ENCODE results near the gene PLOD1.
A peak's percentile ranks its signal among the peaks of the same experiment; 100 is the strongest.

Gene PLOD1

DNA sequence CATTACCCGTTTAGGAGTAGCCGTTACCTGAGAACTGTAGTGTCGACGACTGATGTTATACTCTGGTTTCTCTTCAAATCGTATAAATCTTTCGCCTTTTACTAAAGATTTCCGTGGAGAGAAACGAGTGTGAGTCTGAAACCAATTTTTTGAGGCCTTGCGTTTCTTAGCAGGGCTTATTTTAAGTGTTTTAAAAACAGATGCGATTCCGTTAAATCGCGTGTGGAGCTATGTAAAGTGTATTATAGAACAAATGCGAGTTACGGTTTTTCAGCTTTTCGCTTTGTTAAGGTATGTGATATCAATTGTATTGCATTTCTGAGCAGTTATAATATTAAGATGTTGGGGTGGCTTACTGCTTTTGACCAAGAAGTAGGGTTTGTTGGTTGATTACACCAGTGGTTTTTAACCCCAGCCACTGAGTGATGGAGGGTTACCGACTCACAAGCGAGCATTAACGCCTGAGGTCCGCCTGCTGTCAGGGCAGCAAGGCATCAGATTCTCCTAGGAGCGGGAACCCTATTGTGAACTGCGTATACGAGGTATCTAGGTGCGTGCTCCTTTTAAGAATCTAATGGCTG, 26.3 kb upstream of the PLOD1 start (continued):
- no peak for TF ChIP-seq ZNF37A (tag by site-specific recombination; IDR thresholded peaks at IDR 0.05)
- TF ChIP-seq ZNF292 (tag by site-specific recombination; IDR thresholded peaks at IDR 0.05; ENCODE audit: borderline replicate concordance, low read depth), result no peak
- TF ChIP-seq ZNF664 (tag by site-specific recombination; IDR thresholded peaks at IDR 0.05), result no peak
- no peak; the same call in 1 of the 2 replicates for TF ChIP-seq SP3 (tag by site-specific recombination; IDR thresholded peaks at IDR 0.05)
- TF ChIP-seq BCL11A (tag by site-specific recombination; IDR thresholded peaks at IDR 0.05; ENCODE audit: low read depth), result no peak
- TF ChIP-seq ZNF837 (tag by site-specific recombination; IDR thresholded peaks at IDR 0.05), result no peak
- TF ChIP-seq ZNF600 (tag by site-specific recombination; IDR thresholded peaks at IDR 0.05), result peak; percentile 84
- TF ChIP-seq, protein P1, sequence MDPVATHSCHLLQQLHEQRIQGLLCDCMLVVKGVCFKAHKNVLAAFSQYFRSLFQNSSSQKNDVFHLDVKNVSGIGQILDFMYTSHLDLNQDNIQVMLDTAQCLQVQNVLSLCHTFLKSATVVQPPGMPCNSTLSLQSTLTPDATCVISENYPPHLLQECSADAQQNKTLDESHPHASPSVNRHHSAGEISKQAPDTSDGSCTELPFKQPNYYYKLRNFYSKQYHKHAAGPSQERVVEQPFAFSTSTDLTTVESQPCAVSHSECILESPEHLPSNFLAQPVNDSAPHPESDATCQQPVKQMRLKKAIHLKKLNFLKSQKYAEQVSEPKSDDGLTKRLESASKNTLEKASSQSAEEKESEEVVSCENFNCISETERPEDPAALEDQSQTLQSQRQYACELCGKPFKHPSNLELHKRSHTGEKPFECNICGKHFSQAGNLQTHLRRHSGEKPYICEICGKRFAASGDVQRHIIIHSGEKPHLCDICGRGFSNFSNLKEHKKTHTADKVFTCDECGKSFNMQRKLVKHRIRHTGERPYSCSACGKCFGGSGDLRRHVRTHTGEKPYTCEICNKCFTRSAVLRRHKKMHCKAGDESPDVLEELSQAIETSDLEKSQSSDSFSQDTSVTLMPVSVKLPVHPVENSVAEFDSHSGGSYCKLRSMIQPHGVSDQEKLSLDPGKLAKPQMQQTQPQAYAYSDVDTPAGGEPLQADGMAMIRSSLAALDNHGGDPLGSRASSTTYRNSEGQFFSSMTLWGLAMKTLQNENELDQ (tag by site-specific recombination; IDR thresholded peaks at IDR 0.05; ENCODE audit: low read depth), result no peak
- no peak for TF ChIP-seq ZNF510 (tag by site-specific recombination; IDR thresholded peaks at IDR 0.05; ENCODE audit: insufficient replicate concordance)
- TF ChIP-seq ZNF501 (tag by site-specific recombination; IDR thresholded peaks at IDR 0.05), result no peak
- no peak for TF ChIP-seq SCRT1 (tag by site-specific recombination; IDR thresholded peaks at IDR 0.05; ENCODE audit: borderline replicate concordance)
- TF ChIP-seq, protein P2, sequence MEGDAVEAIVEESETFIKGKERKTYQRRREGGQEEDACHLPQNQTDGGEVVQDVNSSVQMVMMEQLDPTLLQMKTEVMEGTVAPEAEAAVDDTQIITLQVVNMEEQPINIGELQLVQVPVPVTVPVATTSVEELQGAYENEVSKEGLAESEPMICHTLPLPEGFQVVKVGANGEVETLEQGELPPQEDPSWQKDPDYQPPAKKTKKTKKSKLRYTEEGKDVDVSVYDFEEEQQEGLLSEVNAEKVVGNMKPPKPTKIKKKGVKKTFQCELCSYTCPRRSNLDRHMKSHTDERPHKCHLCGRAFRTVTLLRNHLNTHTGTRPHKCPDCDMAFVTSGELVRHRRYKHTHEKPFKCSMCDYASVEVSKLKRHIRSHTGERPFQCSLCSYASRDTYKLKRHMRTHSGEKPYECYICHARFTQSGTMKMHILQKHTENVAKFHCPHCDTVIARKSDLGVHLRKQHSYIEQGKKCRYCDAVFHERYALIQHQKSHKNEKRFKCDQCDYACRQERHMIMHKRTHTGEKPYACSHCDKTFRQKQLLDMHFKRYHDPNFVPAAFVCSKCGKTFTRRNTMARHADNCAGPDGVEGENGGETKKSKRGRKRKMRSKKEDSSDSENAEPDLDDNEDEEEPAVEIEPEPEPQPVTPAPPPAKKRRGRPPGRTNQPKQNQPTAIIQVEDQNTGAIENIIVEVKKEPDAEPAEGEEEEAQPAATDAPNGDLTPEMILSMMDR (tag by site-specific recombination; IDR thresholded peaks at IDR 0.05), result no peak
- no peak for TF ChIP-seq ZNF777 (tag by site-specific recombination; IDR thresholded peaks at IDR 0.05; ENCODE audit: borderline replicate concordance)
- TF ChIP-seq ZSCAN16 (tag by site-specific recombination; IDR thresholded peaks at IDR 0.05), result peak; percentile 52; the same call in 1 of the 2 replicates
- TF ChIP-seq, protein P3, sequence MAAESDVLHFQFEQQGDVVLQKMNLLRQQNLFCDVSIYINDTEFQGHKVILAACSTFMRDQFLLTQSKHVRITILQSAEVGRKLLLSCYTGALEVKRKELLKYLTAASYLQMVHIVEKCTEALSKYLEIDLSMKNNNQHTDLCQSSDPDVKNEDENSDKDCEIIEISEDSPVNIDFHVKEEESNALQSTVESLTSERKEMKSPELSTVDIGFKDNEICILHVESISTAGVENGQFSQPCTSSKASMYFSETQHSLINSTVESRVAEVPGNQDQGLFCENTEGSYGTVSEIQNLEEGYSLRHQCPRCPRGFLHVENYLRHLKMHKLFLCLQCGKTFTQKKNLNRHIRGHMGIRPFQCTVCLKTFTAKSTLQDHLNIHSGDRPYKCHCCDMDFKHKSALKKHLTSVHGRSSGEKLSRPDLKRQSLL (tag by site-specific recombination; IDR thresholded peaks at IDR 0.05), result no peak
- TF ChIP-seq, protein P4, sequence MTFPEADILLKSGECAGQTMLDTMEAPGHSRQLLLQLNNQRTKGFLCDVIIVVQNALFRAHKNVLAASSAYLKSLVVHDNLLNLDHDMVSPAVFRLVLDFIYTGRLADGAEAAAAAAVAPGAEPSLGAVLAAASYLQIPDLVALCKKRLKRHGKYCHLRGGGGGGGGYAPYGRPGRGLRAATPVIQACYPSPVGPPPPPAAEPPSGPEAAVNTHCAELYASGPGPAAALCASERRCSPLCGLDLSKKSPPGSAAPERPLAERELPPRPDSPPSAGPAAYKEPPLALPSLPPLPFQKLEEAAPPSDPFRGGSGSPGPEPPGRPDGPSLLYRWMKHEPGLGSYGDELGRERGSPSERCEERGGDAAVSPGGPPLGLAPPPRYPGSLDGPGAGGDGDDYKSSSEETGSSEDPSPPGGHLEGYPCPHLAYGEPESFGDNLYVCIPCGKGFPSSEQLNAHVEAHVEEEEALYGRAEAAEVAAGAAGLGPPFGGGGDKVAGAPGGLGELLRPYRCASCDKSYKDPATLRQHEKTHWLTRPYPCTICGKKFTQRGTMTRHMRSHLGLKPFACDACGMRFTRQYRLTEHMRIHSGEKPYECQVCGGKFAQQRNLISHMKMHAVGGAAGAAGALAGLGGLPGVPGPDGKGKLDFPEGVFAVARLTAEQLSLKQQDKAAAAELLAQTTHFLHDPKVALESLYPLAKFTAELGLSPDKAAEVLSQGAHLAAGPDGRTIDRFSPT (tag by site-specific recombination; IDR thresholded peaks at IDR 0.05), result peak; percentile 63; the same call in 1 of the 2 replicates
- TF ChIP-seq, protein P5, sequence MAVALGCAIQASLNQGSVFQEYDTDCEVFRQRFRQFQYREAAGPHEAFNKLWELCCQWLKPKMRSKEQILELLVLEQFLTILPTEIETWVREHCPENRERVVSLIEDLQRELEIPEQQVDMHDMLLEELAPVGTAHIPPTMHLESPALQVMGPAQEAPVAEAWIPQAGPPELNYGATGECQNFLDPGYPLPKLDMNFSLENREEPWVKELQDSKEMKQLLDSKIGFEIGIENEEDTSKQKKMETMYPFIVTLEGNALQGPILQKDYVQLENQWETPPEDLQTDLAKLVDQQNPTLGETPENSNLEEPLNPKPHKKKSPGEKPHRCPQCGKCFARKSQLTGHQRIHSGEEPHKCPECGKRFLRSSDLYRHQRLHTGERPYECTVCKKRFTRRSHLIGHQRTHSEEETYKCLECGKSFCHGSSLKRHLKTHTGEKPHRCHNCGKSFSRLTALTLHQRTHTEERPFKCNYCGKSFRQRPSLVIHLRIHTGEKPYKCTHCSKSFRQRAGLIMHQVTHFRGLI (tag by site-specific recombination; IDR thresholded peaks at IDR 0.05), result no peak; the same call in 1 of the 2 replicates
- peak; percentile 33; the same call in 1 of the 2 replicates for TF ChIP-seq YY1 (tag by site-specific recombination; IDR thresholded peaks at IDR 0.05)
- no peak for TF ChIP-seq ZNF211 (tag by site-specific recombination; IDR thresholded peaks at IDR 0.05; ENCODE audit: low read depth)
- TF ChIP-seq ZNF610 (tag by site-specific recombination; IDR thresholded peaks at IDR 0.05; ENCODE audit: borderline replicate concordance), result no peak
- no peak for TF ChIP-seq ZNF529 (tag by site-specific recombination; IDR thresholded peaks at IDR 0.05; ENCODE audit: insufficient replicate concordance)
- TF ChIP-seq ZNF146 (tag by site-specific recombination; IDR thresholded peaks at IDR 0.05), result peak; percentile 5; the same call in 1 of the 2 replicates
- TF ChIP-seq, protein P6, sequence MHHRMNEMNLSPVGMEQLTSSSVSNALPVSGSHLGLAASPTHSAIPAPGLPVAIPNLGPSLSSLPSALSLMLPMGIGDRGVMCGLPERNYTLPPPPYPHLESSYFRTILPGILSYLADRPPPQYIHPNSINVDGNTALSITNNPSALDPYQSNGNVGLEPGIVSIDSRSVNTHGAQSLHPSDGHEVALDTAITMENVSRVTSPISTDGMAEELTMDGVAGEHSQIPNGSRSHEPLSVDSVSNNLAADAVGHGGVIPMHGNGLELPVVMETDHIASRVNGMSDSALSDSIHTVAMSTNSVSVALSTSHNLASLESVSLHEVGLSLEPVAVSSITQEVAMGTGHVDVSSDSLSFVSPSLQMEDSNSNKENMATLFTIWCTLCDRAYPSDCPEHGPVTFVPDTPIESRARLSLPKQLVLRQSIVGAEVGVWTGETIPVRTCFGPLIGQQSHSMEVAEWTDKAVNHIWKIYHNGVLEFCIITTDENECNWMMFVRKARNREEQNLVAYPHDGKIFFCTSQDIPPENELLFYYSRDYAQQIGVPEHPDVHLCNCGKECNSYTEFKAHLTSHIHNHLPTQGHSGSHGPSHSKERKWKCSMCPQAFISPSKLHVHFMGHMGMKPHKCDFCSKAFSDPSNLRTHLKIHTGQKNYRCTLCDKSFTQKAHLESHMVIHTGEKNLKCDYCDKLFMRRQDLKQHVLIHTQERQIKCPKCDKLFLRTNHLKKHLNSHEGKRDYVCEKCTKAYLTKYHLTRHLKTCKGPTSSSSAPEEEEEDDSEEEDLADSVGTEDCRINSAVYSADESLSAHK (tag by site-specific recombination; IDR thresholded peaks at IDR 0.05), result 0 out of 2 replicates have a peak, but pooled peaks have one; percentile 35
- TF ChIP-seq FEZF1 (tag by site-specific recombination; IDR thresholded peaks at IDR 0.05), result no peak
- no peak for TF ChIP-seq KLF1 (tag by site-specific recombination; IDR thresholded peaks at IDR 0.05)
- TF ChIP-seq ZNF175 (tag by site-specific recombination; IDR thresholded peaks at IDR 0.05), result no peak
- TF ChIP-seq ZNF140 (tag by site-specific recombination; IDR thresholded peaks at IDR 0.05), result no peak
- no peak for TF ChIP-seq ZBTB17 (tag by site-specific recombination; IDR thresholded peaks at IDR 0.05)
- no peak for TF ChIP-seq ZNF24 (tag by site-specific recombination; IDR thresholded peaks at IDR 0.05)
